ENCODE data around the gene ZNF324. TPM values are rescaled to one million over a fixed set of nuclear protein-coding genes. Genes with fewer than 3 reads are reported as not detected.
A peak's percentile ranks its signal among the peaks of the same experiment; 100 is the strongest.

Gene ZNF324
- total RNA-seq, 4 donors from 2014 or later = 12.9 to 21.8 (median 15.6) TPM

- 93% methylated on average over 31 of the region's 39 CpGs for WGBS
- TF ChIP-seq, protein P1, sequence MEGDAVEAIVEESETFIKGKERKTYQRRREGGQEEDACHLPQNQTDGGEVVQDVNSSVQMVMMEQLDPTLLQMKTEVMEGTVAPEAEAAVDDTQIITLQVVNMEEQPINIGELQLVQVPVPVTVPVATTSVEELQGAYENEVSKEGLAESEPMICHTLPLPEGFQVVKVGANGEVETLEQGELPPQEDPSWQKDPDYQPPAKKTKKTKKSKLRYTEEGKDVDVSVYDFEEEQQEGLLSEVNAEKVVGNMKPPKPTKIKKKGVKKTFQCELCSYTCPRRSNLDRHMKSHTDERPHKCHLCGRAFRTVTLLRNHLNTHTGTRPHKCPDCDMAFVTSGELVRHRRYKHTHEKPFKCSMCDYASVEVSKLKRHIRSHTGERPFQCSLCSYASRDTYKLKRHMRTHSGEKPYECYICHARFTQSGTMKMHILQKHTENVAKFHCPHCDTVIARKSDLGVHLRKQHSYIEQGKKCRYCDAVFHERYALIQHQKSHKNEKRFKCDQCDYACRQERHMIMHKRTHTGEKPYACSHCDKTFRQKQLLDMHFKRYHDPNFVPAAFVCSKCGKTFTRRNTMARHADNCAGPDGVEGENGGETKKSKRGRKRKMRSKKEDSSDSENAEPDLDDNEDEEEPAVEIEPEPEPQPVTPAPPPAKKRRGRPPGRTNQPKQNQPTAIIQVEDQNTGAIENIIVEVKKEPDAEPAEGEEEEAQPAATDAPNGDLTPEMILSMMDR (IDR thresholded peaks at IDR 0.05) = no peak
- no peak for TF ChIP-seq POLR2AphosphoS5 (IDR thresholded peaks at IDR 0.05)
- peaks cover 18 to 43% (median 30%) of the 10 kb centered on the region in 4 donors for H3K4me1 ChIP-seq
- peaks cover 14 to 48% (median 39%) of the 10 kb centered on the region in 4 donors for H3K36me3 ChIP-seq
- DNase-seq (ENCODE audit: extremely low spot score) = no peak
- intact Hi-C loops (cut with DNase I) = no loop called here
- H3K27me3 ChIP-seq = no peaks in the 10 kb centered on the region
- H3K4me3 ChIP-seq = no peak overlapping the region
- no peaks in the 10 kb centered on the region for H3K9me3 ChIP-seq
- no peak overlapping the region for H3K27ac ChIP-seq (replicated peaks in 1 of 4)
Measured at GRCh38 chr19:58471736-58472135, 4.9 kb downstream of the ZNF324 start.

GRCh38 chr19:58473775-58474174 lies 6.9 kb downstream of the ZNF324 start:
- Histone ChIP-seq H3K9me3 (no peaks in the 10 kb centered on the region), H3K27ac (replicated peaks in 1 of 4) (no peak overlapping the region), H3K4me3 (no peak overlapping the region), H3K36me3 (peaks cover 14 to 62% (median 46%) of the 10 kb centered on the region in 4 donors), H3K4me1 (peaks cover 18 to 38% (median 24%) of the 10 kb centered on the region in 4 donors), H3K27me3 (no peaks in the 10 kb centered on the region)
- TF ChIP-seq EP300 (IDR thresholded peaks at IDR 0.05) (no peak), POLR2AphosphoS5 (IDR thresholded peaks at IDR 0.05) (no peak), POLR2A (IDR thresholded peaks at IDR 0.05; ENCODE audit: low read depth) (no peak)
- TF ChIP-seq, protein P1 (IDR thresholded peaks at IDR 0.05) = no peak
- intact Hi-C loops (cut with DNase I) = no loop called here
- no peak for DNase-seq (ENCODE audit: extremely low spot score)

DNA sequence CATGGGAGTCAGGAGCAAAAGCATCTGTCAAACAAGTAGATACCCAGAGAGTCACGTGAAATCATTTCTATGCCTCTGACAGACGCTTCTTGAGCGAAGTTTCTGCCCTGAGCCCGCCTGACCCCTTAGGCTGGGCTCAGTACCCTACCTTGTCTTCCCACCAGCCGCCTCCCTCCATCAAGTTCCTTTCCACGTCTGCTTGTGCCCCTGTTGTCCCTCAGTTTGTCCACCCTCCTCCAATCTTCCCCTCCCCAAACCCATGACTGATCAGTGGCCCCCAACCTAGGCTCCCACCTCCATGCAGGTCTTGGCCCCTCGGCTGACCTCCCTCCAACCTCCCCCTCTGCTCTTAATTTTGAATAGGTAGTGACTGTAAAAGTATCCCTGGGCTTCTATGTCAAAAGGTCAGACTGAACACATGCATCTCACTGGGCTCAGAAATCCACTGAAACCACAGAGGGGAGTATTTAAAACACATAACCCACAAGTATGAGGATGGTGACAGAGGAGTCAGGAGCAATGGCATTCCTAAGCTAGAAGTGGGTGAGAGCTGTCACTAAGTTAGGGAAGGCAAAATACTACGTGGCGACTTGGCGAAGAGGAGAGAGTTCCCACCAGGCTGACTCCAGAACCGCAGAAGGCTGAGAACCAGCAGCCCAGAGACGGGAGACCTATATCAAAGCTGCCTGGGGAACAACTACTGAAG lies 7.6 kb downstream of the ZNF324 start:
- no peak overlapping the region for H3K4me3 ChIP-seq
- peaks cover 18 to 31% (median 23%) of the 10 kb centered on the region in 4 donors for H3K4me1 ChIP-seq
- intact Hi-C loops (cut with DNase I) = no loop called here
- no peak for DNase-seq (ENCODE audit: extremely low spot score)
- no peaks in the 10 kb centered on the region for H3K9me3 ChIP-seq
- TF ChIP-seq POLR2AphosphoS5 (IDR thresholded peaks at IDR 0.05) (no peak), POLR2A (IDR thresholded peaks at IDR 0.05; ENCODE audit: low read depth) (no peak), EP300 (IDR thresholded peaks at IDR 0.05) (no peak)
- TF ChIP-seq, protein P1 (IDR thresholded peaks at IDR 0.05) = no peak
- peaks cover 14 to 63% (median 45%) of the 10 kb centered on the region in 4 donors for H3K36me3 ChIP-seq
- H3K27me3 ChIP-seq = no peaks in the 10 kb centered on the region
- 85% methylated on average over 12 of the region's 12 CpGs for WGBS
- peak overlapping the region; percentile 84 to 96 (median 90) for H3K27ac ChIP-seq (replicated peaks in 1 of 4)

DNA sequence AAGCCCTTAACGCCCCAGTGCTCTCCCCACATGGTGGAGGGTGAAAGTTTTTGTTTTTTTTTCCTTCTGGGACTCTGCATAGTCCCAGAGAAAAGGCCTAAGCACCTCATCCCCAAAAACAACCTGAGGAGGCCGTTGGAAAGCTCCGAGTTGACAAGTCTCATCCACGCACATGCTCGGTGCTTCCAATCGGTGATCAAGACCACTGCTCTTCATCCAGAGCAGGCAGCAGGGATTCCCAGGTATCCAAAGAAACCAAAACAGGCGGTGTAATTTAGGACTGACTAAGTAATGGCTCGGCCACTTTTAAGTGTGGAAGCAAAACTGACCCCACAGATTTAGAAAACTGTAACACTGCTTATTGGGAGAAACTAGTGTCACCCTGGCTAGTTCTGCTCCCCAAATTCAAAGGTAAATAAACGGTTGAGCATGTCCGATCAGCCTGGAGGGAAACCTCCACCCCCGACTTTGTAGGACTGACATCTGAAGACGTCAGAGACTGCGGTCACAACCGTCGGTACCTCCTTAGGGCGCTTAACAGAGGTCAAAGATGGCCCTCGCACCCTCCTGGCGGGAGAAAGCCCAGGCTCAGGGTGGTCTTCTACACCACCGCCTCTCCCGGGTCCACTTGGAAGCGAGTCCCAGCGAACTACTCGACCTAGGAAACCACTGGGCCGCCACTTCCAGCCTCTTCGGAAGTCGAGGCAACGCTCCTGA lies 8.3 kb downstream of the ZNF324 start:
- Histone ChIP-seq H3K36me3 (peaks cover 14 to 63% (median 45%) of the 10 kb centered on the region in 4 donors), H3K9me3 (no peaks in the 10 kb centered on the region), H3K4me1 (peaks cover 18 to 29% (median 23%) of the 10 kb centered on the region in 4 donors), H3K27ac (replicated peaks in 1 of 4) (peak overlapping the region; percentile 84 to 96 (median 90)), H3K27me3 (no peaks in the 10 kb centered on the region), H3K4me3 (peak overlapping the region; percentile 68 to 74 (median 72))
- no peak for TF ChIP-seq POLR2A (IDR thresholded peaks at IDR 0.05; ENCODE audit: low read depth)
- TF ChIP-seq, protein P1 (IDR thresholded peaks at IDR 0.05) = no peak
- no peak for TF ChIP-seq POLR2AphosphoS5 (IDR thresholded peaks at IDR 0.05)
- no peak for TF ChIP-seq EP300 (IDR thresholded peaks at IDR 0.05)
- 32% methylated on average over 18 of the region's 27 CpGs for WGBS
- no peak for DNase-seq (ENCODE audit: extremely low spot score)
- intact Hi-C loops (cut with DNase I) = no loop called here

Measured in esophagus muscularis mucosa (tissue), 4 donors.